RWPE1 (cell line): ENCODE results near the gene LGI2.

Experiments
- CTCF ChIA-PET: fragments of 350-600 bp; sonication (Branson Sonifier 250); formaldehyde crosslinking; extraction: SDS; loops from one replicate; lab custom pipeline; 2021; lab: Yijun Ruan, JAX
- POLR2A ChIA-PET: fragments of 400-600 bp; formaldehyde crosslinking; extraction: SDS; loops from one replicate; lab custom pipeline; 2020; ENCODE audit warnings: antibody characterized with exemption; ENCODE audit not compliant: low non-redundant PET; lab: Yijun Ruan, JAX
- DNase-seq: peaks from one replicate; pipeline ENCODE4 v3.0.0; 2012; ENCODE audit warnings: low spot score
- H3K27ac ChIP-seq: fragments of 450-650 bp; 2 replicates; pipeline ENCODE4 v1.5.1; 2017
- CTCF ChIP-seq: fragments of 450-650 bp; conservative IDR thresholded peaks from 2 replicates; pipeline ENCODE4 v1.5.1; 2017; ENCODE audit warnings: low read depth, mild to moderate bottlenecking

Gene LGI2

DNA sequence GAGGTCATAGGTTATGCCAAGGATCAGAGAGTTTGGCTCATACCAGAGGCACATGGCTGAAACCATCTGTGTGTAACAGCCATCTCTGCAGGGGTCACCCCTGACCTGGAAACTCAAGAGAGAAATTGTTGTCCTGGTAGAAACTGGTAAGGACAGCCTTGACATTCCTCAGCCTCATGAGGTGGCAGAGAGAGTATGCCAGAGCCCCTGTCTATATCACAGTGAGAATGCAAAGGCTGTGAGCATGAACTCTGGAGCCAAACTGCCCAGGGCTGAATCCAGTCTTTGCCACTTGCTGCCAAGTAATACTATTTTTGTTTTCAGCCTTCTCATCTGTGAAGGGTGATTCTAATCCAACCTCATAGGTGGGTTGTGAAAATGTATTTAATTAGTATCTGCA, 80.8 kb downstream of the LGI2 start:
- no peak for DNase-seq
- no peak for TF ChIP-seq CTCF
- no peak overlapping the region for H3K27ac ChIP-seq
- ChIA-PET POLR2A (no interaction called here), CTCF (interaction anchor here (0.6 kb wide), 1 partner anchor 195 kb away, joined by 3 read pairs; no protein-coding TSS in a partner anchor)
